Gastrocnemius medialis (tissue), 4 donors: Measurements from ENCODE around the gene PERCC1.

ENCODE experiments used
- POLR2A ChIP-seq, 2 donors: fragments of 450-650 bp; IDR thresholded peaks; one replicate each; pipeline ENCODE4 v1.6.1; 2017; ENCODE audit warnings: antibody characterized with exemption in 2 of 2, mild to moderate bottlenecking in 2 of 2, moderate library complexity in 2 of 2
- TF ChIP-seq, protein P1 (sequence below), 5 experiments: fragments of 450-650 bp in 3 of 5; fragments of 200-600 bp in 2 of 5; sonication (generic) in 2 of 5; IDR thresholded peaks in 4 of 5; conservative IDR thresholded peaks in 1 of 5; 1 replicate in 4 of 5; 2 replicates in 1 of 5; pipeline ENCODE4 v1.5.1; 2016 to 2019; ENCODE audit warnings: antibody characterized with exemption in 5 of 5, mild to moderate bottlenecking in 3 of 5, moderate library complexity in 3 of 5

DNA sequence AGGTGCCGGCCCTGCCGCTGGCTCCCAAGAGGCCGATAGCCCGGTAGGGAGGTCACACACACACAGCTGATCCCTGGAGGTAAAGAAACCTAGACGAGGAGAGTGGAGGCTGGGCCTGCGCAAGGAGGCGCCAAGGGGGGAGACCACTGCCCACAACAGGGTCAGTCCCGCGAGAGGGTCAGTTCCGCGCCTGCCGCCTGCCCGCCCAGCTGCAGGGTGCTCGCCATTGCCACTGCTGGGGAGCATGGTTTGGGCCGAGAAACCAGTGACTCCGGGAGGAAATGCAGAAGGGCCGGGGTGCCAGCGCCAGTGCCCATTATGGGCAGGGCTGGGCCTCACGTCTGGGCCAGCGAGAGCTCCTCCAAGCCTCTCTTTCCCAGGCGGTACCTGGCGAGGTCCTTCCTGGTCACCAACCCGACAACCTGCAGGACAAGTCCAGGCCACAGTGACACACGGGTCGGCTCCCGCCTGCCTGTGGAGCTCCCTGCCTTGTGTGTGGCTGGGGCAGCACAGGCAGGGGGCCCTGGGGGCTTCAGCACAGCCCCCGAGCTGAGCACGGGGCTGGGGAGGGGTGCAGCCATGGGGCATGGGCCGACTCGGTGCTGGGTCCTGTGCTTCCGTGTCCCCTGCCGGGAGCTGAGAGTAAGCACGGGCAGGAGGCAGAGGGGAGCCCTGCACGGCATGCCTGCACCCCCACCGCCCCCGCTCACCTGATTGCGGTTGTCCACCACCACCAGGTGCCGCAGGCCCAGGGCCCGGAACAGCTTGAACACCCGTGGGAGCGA, 15.6 kb downstream of the PERCC1 start:
- TF ChIP-seq, protein P1, sequence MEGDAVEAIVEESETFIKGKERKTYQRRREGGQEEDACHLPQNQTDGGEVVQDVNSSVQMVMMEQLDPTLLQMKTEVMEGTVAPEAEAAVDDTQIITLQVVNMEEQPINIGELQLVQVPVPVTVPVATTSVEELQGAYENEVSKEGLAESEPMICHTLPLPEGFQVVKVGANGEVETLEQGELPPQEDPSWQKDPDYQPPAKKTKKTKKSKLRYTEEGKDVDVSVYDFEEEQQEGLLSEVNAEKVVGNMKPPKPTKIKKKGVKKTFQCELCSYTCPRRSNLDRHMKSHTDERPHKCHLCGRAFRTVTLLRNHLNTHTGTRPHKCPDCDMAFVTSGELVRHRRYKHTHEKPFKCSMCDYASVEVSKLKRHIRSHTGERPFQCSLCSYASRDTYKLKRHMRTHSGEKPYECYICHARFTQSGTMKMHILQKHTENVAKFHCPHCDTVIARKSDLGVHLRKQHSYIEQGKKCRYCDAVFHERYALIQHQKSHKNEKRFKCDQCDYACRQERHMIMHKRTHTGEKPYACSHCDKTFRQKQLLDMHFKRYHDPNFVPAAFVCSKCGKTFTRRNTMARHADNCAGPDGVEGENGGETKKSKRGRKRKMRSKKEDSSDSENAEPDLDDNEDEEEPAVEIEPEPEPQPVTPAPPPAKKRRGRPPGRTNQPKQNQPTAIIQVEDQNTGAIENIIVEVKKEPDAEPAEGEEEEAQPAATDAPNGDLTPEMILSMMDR (IDR thresholded peaks at IDR 0.05 in 4 of 5, conservative IDR thresholded peaks at IDR 0.05 in 1 of 5), result no peak
- TF ChIP-seq POLR2A (IDR thresholded peaks at IDR 0.05), result no peak
